ENCODE results near the gene MPC2.
"Not testable (repeated sequence)": the region's sequence is repeated elsewhere in the genome, so short reads cannot be mapped to it uniquely, and the experiment has no call there.

The MPC2 gene

DNA sequence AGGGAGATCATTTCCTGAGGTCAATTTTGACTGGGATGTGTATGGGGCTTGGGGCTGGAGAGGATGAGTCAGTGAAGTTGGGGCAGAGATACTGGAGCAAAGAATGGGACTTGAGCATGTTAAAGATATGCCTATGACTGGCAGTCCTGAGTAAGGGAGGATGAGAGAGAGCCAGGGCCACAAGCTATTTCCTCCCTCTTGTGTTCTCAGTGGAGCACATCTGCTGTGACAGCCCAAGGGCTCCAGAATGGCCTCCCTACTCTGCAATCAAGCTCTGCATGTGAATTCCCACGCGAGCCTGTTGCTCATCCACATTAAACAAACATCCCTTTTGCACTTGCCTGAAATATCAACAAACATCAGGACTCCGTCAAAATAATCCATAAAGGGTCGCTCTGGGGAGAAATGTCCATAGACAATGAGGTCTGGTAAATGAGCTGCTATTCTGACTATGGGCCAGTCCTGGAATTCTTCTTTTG is 32.2 kb downstream of the MPC2 start:
- DNase-seq, result no peak

DNA sequence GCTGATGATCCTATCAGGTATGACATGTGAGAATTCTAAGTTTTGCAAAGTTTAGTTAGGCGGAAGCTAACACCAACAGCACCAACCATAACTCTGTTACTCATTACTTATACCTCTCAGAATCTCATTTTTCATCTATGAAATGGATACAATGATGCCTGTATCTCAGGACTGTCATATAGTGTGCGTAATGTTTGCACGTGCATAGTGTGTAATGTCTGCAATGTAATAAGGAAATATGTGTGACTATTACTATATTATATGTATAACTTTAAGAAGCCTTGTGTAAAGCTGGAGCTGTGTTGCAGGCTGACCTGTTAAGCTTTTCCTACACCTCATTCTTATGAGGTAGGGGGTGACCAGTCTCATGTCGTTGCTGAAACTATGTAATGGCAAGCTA is 36.0 kb downstream of the MPC2 start:
- DNase-seq, result no peak

DNA sequence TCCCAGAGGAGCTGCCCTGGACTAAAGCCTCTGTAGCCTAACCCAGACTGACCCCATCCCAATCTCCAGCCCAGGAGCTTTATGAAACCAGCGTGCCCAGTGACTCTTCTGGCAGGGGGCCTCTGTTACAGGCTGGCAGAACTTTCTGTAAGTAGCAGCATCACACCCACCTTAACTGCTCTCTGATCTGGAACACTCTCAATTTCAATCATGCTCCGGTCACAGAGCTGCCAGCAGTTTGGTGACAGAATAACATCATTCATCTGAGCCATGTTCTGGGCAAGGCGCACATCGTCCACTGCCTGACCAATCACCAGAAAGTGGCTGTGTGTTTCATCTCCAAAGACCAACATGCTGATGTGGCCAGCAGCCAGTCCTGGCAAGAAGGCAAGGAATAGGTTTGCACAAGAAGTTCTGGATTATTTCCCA is 37.6 kb downstream of the MPC2 start:
- DNase-seq, result no peak

DNA sequence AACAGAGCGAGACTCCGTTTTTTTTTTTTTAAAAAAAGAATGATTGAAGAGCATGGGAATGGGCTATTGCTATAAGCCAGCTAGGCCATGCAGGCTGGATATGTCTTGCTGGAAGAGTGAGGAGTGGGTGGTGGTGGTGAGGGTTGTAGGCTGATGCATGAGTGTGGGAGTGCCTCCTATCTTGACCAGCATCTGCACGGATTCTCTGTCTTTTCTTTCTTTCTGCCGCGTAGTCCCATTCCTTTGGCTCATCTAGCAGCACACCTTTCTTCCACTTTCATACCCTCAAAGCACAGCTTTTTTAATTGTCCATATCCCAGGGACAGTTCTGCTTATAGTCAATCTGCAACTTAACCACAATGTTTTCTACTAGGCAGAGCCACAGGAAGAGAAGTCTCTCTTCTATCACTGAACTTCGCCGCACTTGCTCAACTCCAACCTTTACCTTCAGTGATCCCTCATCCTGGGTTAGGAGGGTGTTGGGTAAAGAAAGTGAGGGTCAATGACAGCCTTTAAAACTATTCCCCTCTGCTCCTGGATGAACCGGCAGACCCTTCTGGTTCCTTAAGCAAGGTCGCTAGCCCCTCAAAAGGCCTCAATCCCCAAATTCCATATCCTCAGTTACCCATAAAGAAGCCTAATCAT is 38.2 kb downstream of the MPC2 start:
- DNase-seq, result no peak

DNA sequence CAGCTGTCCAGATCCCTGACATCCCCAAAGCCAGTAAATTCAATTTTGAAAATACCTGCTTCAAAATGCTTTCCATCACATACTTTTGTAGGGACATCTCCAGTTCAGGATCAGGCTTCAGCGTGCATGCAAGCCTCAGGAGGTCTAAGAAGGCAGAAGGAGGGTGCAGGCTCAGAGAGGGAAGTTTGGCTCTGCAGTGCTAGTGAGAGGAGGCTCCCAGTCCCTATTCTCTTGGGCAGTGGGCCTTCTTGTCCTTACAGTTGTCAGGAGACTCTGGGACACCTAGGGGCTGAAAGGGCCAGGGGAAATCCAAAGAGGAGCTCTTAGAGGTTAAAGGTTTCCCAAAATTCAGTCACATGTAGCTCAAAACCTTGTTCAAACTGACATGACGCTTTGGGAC is 43.1 kb downstream of the MPC2 start:
- no peak for DNase-seq

DNA sequence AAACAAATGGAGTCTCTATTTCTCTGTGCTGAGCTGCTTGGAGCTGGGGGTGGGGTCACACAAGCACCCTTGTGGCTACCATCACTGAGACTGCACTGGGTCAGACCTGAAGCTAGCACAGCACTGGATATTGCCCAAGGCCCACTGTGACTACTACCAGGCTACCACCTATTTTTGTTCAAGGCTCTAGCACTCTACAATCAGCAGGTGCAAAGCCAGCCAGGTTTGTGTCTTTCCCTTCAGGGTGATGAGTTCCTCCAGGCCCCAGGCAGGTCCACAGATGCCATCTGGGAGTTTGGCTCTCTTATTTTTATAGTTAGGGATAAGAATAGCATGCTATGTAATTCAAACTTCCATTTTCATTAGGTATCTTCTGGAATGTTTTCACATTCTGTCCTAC is 46.5 kb downstream of the MPC2 start:
- DNase-seq, result no peak

DNA sequence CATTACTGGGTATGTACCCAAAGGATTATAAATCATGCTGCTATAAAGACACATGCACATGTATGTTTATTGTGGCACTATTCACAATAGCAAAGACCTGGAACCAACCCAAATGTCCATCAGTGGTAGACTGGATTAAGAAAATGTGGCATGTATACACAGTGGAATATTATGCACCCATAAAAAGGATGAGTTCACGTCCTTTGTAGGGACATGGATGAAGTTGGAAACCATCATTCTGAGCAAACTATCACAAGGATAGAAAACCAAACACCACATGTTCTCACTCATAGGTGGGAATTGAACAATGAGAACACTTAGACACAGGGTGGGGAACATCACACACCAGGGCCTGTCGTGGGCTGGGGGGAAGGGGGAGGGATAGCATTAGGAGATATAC is 49.7 kb downstream of the MPC2 start:
- DNase-seq, result not testable (repeated sequence)

DNA sequence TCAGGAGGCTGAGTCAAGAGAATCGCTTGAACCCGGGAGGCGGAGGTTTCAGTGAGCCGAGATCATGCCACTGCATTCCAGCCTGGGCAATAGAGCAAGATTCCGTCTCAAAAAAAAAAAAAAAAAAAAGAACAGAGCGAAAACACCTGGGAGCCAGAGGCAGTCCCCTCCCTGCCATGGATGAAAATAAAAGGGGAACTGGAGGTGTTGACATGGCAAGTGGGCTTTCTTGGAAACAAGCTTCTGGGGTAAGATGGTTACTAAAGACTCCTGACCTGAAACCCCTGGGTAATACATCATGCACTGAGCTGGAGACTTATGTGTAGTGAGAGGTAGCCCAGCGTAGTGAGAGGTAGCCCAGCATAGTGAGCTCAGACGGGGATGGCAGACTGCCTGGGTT is 54.5 kb downstream of the MPC2 start:
- no peak for DNase-seq

DNA sequence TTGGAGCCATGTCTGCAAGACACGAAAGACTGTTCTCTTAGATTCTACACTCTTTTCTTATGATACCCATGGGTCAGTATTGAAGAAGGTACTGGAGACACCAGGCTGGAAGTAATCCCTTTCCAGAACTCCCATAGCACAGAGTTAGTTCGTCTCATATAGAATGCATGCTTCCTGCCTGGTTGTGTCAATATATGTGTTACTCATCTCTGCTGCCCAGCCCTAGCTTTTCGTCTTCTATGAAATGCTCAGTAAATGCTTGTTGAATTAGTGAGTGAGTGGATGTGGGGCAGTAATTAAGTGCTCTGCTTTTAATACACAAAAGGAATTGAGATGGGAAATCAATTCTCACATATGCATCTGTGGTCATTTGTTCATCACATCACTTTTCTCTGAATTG is 55.1 kb downstream of the MPC2 start:
- no peak for DNase-seq

DNA sequence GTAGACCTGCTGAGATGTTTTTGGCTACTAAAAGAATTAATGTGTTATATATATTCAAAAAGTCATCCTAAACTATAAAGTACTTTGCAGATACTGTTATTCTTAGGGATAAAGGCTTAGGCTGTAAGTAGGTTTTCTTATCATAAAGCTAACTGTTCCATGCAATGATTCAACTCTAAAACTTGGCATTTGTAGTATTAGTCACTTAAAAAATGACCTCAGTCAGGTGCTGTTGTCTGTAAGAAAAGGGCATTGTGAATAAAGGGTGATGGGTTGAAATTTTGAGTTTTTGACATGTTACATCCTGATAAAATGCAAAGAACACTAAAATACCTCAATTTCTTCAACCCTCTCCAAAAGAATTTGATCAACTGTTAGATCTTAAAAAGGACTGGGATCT is 55.8 kb downstream of the MPC2 start:
- no peak for DNase-seq

DNA sequence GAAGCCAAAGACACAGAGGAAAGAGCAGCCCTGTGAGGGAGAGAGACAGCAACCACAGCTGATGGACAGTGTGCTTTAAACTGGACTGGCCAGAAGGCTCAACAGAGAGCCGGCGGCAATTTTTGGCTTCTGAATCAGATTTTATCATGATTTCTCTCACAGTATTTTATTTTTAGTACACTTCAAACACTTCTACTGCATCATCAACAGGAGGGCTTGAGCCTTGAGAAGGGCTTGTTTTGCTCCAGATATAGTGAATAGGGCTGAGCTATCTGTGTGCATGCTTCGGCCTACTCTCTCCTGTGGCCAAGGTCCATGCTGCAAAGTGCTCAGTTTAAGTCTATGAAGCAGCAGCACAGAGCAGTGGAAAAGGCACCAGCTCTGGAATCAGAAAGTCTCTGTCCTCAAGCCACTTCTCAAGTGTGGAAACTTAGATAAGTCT is 56.3 kb downstream of the MPC2 start:
- DNase-seq, result no peak

DNA sequence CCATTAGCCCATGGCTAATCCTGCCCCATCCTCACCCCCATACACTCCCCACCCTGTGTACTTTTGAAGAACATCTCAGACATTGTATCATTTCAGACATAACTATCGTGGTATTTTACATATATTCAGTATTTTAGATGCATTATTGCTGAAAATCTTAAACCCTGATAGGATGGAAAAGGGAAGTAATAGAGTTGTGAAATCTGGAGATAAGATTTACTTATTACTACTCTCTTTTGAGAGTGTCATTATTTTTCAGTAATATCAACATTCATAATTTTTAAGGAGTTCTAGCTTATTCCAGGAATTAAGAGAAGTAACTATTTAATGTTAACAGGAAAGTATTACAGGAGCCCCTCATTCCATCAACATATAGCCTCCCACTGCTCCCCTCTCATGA is 57.4 kb downstream of the MPC2 start:
- DNase-seq, result no peak

DNA sequence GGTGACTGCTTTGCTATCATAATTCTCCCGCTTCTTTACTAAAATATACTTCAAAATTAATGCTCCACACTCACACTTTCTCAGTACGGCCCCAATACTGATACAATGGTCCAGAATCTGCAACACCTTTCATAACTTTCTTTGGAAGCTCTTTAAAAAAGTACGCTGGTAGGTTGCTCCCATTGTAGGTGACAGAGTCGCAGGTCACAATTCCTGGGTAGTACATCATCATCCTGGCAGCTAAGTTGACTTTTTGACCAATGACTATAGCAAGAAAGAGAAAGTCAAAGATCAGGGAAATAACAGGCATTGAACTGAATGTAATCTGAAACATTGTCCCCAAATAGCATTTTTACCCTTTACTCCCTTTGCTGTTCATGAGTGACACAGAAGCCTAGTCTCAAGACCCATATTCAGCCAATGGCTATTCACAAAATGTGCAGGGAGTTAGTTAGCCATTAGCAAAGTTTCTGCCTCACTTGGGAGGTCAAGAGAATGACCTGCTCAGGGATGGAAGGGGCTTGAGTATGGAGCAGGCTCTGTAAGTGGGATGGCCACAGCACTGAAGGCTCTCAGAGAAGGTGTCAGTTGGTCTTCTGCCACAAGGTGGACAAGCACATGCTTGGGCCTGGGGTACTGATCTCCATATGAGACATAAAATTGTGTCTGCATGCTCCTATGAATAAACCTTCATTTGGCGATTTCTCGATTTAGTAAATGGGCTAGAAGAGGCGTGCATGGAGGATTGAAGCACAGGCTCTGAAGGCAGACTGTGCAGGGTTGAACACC is 58.3 kb downstream of the MPC2 start:
- DNase-seq, result no peak

DNA sequence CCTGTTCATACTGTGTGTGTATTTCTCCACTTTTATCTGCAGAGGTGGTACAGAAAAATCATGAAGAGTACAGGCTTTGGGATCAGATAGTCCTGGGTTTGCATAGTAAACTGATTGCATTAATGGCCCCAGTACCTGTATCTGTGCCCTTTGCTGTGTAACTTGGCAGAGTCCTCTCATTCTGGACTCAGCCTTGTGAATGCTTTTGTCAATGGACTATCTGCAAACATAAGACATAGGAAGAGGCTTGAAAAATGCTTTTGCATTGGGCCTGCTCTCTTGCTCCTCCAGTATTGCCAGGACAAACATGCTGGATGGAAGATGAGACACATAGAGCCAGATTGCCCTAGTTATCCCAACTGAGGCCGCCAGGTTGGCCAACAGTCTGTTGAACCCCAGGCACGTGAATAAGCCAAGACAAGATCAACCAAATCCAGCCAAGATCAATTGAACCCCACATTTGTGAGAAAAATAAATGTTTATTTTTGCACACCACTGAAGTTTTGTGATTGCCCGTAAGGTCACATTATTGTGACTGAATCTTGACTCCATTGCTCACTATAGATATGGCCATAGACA is 60.2 kb downstream of the MPC2 start:
- DNase-seq, result no peak

DNA sequence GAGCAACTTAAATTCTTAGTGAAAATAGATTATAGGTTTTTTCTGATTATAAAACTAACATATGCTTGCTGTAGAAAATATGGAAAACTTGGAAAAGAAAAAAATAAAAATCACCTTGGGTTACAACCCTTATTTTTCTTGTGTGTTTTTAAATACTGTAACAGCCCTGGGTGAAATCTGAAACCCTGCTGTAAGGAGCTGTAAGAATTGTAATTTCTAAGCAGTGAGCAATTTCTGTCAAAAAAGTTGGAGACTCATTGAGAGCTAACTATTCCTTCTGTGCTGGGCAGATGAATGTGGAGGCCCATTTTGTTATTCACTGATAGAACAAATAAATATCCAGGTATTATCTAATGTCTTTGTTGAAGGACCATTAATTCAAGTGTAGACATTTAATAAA is 65.5 kb downstream of the MPC2 start:
- DNase-seq, result no peak

DNA sequence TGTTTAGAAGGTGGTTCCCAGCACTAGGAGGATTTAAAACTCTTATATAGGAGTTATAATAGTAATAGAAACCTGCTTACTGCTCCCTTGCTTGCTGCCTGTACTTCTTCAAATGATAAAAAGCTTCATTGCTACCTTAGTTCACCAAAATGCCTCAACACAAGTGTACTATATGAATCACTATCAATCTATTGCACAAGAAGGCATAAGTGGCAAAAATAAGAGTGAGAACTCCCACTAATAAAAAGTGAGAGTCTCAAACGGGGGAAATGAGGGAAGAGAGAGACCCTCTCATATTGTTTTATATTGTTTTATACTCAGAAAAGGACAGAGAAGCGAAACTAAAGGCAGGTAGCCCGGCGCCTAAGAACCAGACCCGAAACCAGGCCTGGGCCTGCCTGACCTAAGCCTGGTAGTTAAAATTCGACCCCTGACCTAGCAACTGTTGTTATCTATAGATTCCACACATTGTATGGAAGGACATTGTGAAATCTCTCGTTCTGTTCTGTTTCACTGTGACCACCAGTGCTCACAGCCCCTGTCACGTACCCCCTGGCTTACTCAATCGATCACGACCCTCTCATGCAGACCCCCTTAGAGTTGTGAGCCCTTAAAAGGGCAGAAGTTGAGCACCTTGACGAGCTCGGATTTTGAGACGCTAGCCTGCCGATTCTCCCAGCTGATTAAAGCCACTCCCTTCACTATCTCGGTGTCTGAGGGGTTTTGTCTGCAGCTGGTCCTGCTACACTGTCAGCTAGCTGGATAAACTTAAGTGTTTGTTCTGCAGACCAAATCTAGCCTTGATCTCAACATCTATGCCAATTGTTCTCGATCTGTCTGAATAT is 67.5 kb downstream of the MPC2 start:
- not testable (repeated sequence) for DNase-seq

DNA sequence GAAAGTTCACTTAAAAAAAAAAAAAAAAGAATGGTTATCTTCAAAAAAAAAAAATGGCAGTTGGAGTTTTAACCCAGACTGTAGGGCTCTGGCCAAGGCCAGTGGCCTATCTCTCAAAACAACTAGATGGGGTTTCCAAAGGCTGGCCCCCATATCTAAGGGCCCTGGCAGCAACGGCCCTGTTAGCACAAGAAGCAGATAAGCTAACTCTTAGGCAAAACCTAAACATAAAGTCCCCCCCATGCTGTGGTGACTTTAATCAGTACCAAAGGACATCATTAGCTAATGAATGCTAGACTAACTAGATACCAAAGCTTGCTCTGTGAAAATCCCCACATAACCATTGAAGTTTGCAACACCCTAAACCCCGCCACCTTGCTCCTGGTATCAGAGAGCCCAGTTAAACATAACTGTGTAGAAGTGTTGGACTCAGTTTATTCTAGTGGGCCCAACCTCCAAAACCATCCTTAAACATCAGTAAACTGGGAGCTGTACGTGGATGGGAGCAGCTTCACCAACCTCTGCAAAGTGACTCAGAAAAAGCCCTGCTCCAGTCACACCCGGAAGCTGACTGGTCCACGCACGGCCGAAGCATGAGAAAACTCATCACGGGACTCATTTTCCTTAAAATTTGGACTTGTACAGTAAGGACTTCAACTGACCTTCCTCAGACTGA is 70.0 kb downstream of the MPC2 start:
- DNase-seq, result not testable (repeated sequence)

Data from stimulated activated CD4-positive, alpha-beta T cell treated with anti-CD3 and anti-CD28 coated beads, Interleukin-4, amount 100 ng/mL, for 24 hours (primary cell).